HUES48 (cell line): ENCODE results near the gene KRTAP20-4.

Source experiments
- H3K27ac ChIP-seq: one replicate; pipeline ENCODE4 v1.7.0; 2013; ENCODE audit warnings: low read depth, low read length, inconsistent platforms
- H3K27me3 ChIP-seq: 2 replicates; pipeline ENCODE4 v1.6.1; 2013; ENCODE audit warnings: mild to moderate bottlenecking, low read length; ENCODE audit not compliant: control insufficient read depth, insufficient read depth
- H3K36me3 ChIP-seq: 2 replicates; pipeline ENCODE4 v1.6.1; 2013; ENCODE audit warnings: low read length; ENCODE audit not compliant: control insufficient read depth, insufficient read depth
- H3K4me1 ChIP-seq: 2 replicates; pipeline ENCODE4 v1.6.1; 2013; ENCODE audit warnings: mild to moderate bottlenecking, low read length; ENCODE audit not compliant: control insufficient read depth, insufficient read depth
- H3K4me3 ChIP-seq: 2 replicates; pipeline ENCODE4 v1.5.1; 2013; ENCODE audit warnings: mild to moderate bottlenecking, low read depth, low read length
- H3K9ac ChIP-seq: 2 replicates; pipeline ENCODE4 v1.6.1; 2013; ENCODE audit warnings: mild to moderate bottlenecking, low read depth, low read length, moderate library complexity
- H3K9me3 ChIP-seq: 2 replicates; pipeline ENCODE4 v1.6.1; 2013; ENCODE audit warnings: low read length; ENCODE audit not compliant: control insufficient read depth, insufficient read depth

KRTAP20-4 gene

DNA sequence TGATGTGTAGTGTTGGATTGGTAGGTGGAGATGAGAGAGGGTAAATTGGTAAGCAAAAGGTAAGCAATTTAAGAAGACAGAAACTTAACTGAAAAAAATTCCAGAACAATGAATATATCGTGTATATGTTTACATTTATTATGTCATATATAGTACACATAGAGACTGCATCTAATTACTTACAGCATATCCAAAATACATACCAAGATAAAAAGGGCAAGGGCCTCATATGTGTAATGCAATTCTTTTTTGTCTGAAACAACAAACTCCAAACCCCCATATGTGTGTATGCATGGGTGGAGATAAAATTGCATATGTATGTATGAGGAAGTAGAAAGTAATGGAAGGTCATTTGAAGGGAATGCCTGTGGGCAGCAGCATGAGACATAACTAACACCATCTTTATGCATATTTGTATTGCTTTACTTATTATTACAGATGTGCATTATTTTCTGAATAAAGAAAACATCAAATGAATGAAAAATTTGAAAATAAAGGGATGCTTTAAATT lies 26.5 kb downstream of the KRTAP20-4 start:
- Histone ChIP-seq H3K4me1 (no peaks in the 10 kb centered on the region), H3K27ac (no peak overlapping the region), H3K27me3 (no peaks in the 10 kb centered on the region), H3K4me3 (no peak overlapping the region), H3K9me3 (no peaks in the 10 kb centered on the region; the same call in 1 of the 2 replicates), H3K36me3 (no peaks in the 10 kb centered on the region), H3K9ac (no peak overlapping the region)

GRCh38 chr21:30652891-30653290 lies 32.5 kb downstream of the KRTAP20-4 start:
- no peaks in the 10 kb centered on the region for H3K4me1 ChIP-seq
- H3K9ac ChIP-seq = no peak overlapping the region
- no peaks in the 10 kb centered on the region for H3K36me3 ChIP-seq
- H3K4me3 ChIP-seq = no peak overlapping the region
- no peak overlapping the region for H3K27ac ChIP-seq
- H3K27me3 ChIP-seq = no peaks in the 10 kb centered on the region
- no peaks in the 10 kb centered on the region; the same call in 1 of the 2 replicates for H3K9me3 ChIP-seq

GRCh38 chr21:30668776-30669175 lies 48.3 kb downstream of the KRTAP20-4 start:
- Histone ChIP-seq H3K27ac (no peak overlapping the region), H3K9me3 (peaks cover 7% of the 10 kb centered on the region), H3K4me3 (0 out of 2 replicates have a peak overlapping the region, but pooled peaks have one; percentile 22), H3K27me3 (no peaks in the 10 kb centered on the region), H3K9ac (no peak overlapping the region), H3K4me1 (no peaks in the 10 kb centered on the region), H3K36me3 (no peaks in the 10 kb centered on the region)
